Activated CD4-positive, alpha-beta T cell treated with anti-CD3 and anti-CD28 coated beads for 1 hour (primary cell): ENCODE results near the gene MEF2D.

Source experiments
- DNase-seq: peaks from one replicate; pipeline ENCODE4 v3.0.0-alpha.2; 2020

MEF2D gene

GRCh38 chr1:156523801-156524480 is 23.4 kb upstream of the MEF2D start:
- DNase-seq = no peak

- DNase-seq = no peak
Measured at GRCh38 chr1:156522443-156522970, 21.9 kb upstream of the MEF2D start.

GRCh38 chr1:156517748-156518147 is 17.2 kb upstream of the MEF2D start:
- DNase-seq = no peak

DNA sequence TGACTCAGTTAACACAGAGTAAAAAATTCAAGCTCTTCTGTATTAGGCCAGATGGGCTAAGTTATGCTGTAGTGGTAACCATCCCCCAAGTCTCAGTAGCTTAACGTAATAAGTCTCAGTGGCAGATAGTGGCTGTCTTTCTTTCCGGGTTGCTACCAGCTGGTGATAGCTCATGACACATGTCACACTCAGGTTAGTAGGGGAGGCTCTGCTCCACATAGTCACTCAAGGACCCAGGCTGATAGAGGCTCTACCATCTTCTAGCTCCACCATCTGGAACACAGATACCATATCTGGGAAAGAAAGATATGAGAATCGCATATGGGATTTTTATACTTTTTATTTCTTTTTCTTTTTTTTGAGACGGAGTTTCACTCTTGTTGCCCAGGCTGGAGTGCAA is 16.2 kb upstream of the MEF2D start:
- DNase-seq = no peak

- no peak for DNase-seq
Measured at GRCh38 chr1:156515956-156516355, 15.4 kb upstream of the MEF2D start.

GRCh38 chr1:156513185-156513584 is 12.6 kb upstream of the MEF2D start:
- DNase-seq = no peak

GRCh38 chr1:156511644-156512043 is 11.1 kb upstream of the MEF2D start:
- no peak for DNase-seq

DNA sequence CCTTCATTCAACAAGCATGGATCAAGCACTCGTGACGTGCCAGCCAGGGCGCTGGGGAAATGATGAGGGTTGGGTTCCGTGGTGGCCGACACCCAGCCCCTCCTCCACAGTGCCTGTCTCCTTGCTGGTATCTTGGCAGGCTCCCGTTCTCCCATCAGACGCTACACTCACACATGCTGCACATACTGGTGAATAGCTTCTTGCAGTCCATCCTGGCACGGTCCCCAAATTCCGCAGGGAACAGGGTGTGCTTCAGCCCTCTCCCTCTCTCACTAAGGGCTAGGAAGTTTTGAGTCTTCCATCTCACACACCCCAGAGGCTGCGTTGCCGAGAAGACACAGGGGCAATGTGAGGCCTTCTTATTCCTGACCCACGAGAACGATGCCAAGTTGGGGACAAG is 10.1 kb upstream of the MEF2D start:
- DNase-seq = no peak

GRCh38 chr1:156509424-156510034 is 9.0 kb upstream of the MEF2D start:
- DNase-seq = no peak

DNA sequence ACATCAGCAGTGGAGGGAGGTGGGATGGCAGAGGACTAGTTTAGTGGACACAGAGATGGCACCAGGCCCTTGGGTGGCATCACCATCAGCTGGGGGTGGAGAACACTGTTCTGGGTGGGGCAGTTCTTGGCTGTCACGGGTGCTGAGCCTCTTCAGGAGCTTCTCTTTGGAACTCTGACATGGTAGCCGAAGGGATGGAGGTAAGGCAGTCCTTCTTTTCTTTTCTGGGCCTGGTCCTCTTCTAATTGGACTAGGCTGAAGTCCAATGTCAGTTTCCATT is 8.3 kb upstream of the MEF2D start:
- no peak for DNase-seq

GRCh38 chr1:156508205-156508954 is 7.8 kb upstream of the MEF2D start:
- DNase-seq = no peak

DNA sequence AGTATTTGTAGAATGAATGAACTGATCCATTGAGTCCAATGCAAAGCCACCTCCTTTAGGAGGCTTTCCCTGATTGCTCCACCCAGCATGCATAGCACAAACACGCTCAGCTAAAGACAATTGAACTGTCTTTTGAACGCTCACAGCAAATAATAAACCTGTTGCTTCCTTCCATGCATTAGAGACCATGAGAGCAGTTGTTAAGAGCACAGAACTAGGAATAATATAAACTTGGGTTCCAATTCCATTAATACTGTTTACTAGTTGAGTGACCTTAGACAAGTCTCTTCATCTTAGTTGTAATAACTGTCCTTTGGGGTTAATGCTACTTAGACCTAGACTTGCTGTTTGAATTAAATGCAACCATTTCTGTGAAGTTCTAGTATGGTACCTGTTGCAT is 5.9 kb upstream of the MEF2D start:
- DNase-seq = no peak

DNA sequence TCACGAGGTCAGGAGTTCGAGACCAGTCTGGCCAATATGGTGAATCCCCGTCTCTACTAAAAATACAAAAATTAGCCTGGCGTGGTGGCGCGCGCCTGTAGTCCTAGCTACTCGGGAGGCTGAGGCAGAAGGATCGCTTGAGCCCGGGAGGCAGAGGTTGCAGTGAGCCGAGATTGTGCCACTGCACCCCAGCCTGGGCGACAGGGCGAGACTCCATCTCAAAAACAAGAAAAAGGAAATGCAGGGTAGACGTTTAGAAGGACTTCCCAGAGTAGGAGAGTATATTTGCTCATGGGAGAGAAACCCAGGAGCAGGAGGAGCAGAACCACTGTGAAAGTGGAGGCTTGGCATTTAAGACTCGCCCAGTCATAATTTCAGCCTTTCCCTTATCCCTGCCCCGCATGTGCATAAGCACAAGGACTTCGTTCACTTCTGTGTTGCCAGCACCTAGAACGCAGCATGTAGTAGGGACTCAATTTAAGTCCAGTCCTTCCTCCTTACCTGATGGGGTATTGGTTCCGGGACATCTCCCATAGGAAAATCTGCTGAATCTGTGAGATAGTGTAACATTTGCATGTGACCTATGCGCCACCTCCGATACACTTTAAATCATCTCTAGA is 5.2 kb upstream of the MEF2D start:
- DNase-seq = no peak

DNA sequence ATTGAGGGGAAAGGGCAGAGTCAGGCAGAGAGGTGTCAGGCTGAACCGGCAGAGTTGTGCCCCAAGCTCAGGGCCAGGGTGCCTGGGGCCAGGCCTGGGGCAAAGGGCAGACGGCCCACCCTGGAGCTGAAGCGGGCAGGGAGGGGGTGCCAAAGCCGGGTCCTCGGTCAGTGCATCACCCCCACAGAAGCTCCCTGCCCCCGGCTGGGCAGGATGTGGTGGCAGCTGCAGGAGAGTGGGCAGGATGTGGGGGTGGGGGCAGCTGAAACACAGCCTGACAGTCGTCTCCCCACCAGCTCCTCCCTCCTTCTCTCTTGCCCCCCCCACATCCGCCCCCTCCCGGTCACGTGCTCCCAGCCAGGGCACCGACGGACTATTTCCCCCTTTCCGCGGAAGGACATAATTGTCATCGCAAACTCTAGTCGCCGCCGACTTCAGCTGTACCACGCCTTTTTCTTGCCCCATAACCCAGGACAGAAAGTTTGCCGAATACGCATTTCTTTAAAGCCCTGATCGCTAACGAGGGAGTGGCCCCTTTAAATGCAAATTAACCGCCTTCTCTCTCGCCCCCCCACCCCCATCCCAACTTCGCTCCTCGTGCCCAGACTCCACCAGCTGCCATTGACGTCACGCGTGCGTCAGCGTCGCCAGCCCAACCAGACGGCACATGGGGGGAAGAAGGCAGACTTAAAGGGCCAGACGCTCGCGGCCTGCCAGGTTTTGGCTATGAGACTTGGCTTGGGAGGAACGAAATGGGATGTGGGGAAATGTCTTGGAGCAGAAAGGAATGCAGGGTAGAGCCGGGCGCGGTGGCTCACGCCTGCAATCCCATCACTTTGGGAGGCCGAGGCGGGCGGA is 4.5 kb upstream of the MEF2D start:
- peak; percentile 96 for DNase-seq

- no peak for DNase-seq
Measured at GRCh38 chr1:156504438-156504813, 3.9 kb upstream of the MEF2D start.

DNA sequence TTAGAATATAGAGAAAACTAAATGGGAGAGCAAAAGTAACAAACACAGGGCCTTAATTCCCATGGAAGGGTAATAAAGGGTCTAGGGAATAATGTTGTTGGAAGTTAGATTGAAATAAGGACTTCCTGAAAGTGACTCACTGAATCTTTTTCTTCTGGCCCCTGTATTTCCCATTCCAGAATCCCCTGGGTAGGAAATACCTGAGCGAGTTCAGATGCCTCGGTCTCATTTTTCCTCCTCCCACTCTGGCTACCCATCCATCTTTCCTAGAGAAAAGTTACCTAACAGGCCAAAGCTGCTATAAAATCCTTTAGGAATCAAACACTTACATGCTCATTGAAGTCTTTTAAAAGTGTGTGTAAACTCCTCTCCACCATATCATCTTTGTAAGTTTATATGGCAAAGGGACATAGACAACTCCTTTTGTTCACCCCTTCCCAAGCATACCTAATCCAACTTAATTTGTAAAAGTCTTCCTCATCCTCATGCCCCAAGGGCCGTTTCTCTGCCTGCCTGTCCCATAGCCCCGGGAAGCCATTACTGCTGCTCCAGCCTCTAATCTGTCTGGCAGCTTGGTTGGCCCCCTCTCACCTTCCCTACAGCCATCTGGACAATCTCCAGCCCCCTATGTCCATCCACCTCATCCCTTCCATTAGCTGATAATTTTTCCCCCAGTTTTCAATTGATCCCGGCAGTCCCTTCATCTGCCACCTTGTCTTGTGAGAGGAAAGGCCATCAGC is 3.3 kb upstream of the MEF2D start:
- no peak for DNase-seq

- DNase-seq = no peak
Measured at GRCh38 chr1:156502894-156503697, 2.5 kb upstream of the MEF2D start.

DNA sequence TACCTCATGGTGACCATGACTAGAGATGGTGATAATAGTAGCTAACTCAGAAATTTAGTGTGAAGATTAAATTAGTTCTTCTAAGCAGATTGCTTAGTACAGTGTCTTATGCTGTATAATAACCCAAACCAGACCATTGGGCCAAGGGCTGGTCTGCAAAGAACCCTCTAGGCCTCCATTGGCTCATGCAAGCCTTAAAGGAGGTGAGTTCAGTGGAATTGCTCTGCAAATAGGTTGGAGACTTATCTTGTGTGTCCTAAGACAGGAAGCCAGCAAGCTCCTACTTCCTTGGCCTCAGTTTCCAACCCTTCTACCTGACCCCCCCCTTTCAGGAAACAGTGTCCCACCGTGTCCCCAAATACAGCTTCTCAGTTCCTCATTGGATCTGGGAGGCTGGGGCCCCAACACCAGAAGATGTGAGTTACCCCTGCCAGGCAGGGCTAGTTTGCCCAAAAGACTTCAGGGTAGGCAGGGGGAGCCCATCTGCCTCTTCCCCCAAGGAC is 1.9 kb upstream of the MEF2D start:
- no peak for DNase-seq

DNA sequence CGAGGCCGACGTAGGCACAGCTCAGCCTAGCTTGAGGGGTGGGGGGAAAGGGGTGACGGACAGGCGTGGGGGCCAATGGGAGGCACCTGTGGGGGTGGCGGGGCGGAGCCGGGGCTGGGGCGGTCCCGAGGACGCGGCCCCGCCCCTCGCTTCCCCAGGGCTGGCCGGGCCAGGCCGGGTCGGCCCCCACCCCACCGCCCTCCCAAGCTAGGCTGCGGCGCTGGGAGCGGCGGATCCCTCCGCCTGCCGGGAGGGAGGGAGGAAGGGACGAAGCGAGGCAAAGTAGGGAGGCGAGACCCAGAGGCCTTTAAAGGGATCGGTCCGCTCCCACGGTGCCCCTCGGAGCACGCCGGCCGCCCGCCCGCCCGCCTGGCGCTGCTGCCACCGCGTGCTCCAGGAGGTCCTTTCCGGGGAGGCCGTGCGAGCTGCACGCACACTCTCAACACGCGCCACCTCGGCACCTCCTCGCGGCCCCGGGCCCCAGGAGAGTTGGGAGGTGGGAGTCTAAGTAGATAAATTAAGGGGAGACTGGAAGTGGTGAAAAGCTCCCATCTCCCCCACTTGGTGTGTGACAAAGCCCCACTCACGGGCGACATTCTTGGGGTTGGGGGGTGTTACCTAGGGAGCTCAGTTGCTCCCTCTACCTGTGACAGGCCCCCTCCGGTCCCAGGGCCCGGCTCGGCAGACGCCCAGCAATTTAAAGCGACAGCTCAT is 375 bp upstream of the MEF2D start:
- DNase-seq = peak; percentile 88

DNA sequence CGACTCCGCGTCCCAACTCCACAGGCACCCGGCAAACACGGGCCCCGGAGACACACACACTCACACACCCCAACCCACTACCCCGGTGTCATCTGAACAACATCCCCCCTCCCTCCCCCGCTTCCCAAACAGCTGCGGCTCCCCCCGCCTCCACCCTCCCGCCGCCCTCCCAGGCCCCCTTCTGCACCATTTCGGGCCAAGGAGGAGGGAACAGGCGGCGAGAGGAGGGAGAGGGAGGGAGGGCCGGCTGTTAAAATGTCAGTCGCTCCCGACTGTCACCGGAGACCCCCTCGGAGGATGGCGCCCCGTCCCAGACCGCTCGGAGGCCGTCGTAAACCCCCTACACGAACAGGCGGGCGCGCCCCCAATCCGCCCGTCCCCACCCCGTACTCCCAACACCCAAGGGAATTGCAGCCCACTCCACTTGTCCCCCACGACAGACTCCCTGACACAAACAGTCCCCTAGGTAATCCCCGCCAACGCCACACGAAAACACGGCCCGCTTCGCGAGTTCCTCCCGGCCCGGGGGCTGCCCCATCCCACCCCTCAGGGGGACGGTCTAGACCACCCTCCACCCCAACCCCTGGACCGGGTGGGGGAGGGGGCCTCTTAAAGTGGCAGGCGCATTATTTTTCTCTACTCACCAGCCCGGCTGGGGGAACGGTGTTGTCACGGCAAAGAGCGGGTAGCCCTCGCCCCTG is 583 bp downstream of the MEF2D start:
- DNase-seq = peak; percentile 30
